Aorta (tissue), 5 donors: Measurements from ENCODE around the gene UGGT2. TPM values are rescaled to one million over a fixed set of nuclear protein-coding genes. Genes with fewer than 3 reads are reported as not detected.
"Not testable (repeated sequence)": the region's sequence is repeated elsewhere in the genome, so short reads cannot be mapped to it uniquely, and the experiment has no call there.

Source experiments
- ATAC-seq: fragments of 200-7000 bp; cut with Tn5 transposase; one replicate; pipeline ENCODE4 v1.9.1; 2022; ENCODE audit warnings: moderate library complexity; ENCODE audit not compliant: low FRiP score
- DNase-seq, 2 donors: peaks; one replicate each; pipeline ENCODE4 v3.0.0-alpha.2; 2020
- H3K27ac ChIP-seq, 2 donors: one replicate each; pipeline ENCODE4 v1.5.1; 2013; ENCODE audit warnings: low read length in 2 of 2, mild to moderate bottlenecking in 2 of 2, moderate library complexity in 2 of 2, control low read depth in 1 of 2, inconsistent platforms in 1 of 2, low read depth in 1 of 2
- H3K27me3 ChIP-seq, 2 donors: one replicate each; pipeline ENCODE4 v1.6.1; 2013; ENCODE audit warnings: control low read depth in 1 of 2, low read length in 1 of 2, mild to moderate bottlenecking in 1 of 2, moderate library complexity in 1 of 2; ENCODE audit not compliant: insufficient read depth in 2 of 2, control insufficient read depth in 1 of 2
- H3K36me3 ChIP-seq, 2 donors: one replicate each; pipeline ENCODE4 v1.6.1; 2013; ENCODE audit warnings: control low read depth in 1 of 2, low read length in 1 of 2, mild to moderate bottlenecking in 1 of 2; ENCODE audit not compliant: insufficient read depth in 2 of 2, control insufficient read depth in 1 of 2
- H3K4me1 ChIP-seq, 2 donors: one replicate each; pipeline ENCODE4 v1.6.1; 2013; ENCODE audit warnings: low read length in 2 of 2, control low read depth in 1 of 2, mild to moderate bottlenecking in 1 of 2, moderate library complexity in 1 of 2; ENCODE audit not compliant: insufficient read depth in 2 of 2, control insufficient read depth in 1 of 2
- H3K4me3 ChIP-seq, 2 donors: one replicate each; pipeline ENCODE4 v1.5.1; 2013; ENCODE audit warnings: low read length in 2 of 2, control low read depth in 1 of 2, mild to moderate bottlenecking in 1 of 2
- H3K9me3 ChIP-seq: one replicate; pipeline ENCODE4 v1.6.1; 2013; ENCODE audit warnings: mild to moderate bottlenecking, low read length; ENCODE audit not compliant: control insufficient read depth
- WGBS, 2 donors: extraction: QIAGEN DNeasy Blood & Tissue Kit; methylation state at CpG; one replicate each; pipeline ENCODE4 v1.1.7; 2013; 5-methylcytosine and 5-hydroxymethylcytosine counted together
- intact Hi-C, 2 donors: fragments of 100-400 bp; cut with DNase I; formaldehyde crosslinking; loops; one replicate each; pipeline versions ENCODE4 v1.14.2 to v1.15.0; 2022
- polyA plus RNA-seq, 2 donors: library from polyadenylated mRNA; stranded (reverse); fragments of 200-250 nt; gene quantifications; one replicate each; pipeline ENCODE4 v1.2.3, GENCODE V29; 2013
- total RNA-seq, 2 donors: library from RNA; stranded (reverse); fragmentation: NEBNext Ultra II Directional; extraction: Animal tissue kit (Norgen Biotek cat#: 25700); gene quantifications; one replicate each; pipeline ENCODE4 v1.2.1, GENCODE V29; 2021
- donor health status: healthy with polysubstance abuse.
- donor health status: Bipolar disorder and iron deficiency.
- donor health status: DM: no; HTN: no; CAD: no.
- donor health status: DM: no; HTN: no; CAD: no.
- donor health status: DM: yes; HTN: yes; CAD: no.

Gene UGGT2
- total and polyA plus RNA-seq, 4 donors, result 8.3 to 69.8 (median 38.8) TPM

DNA sequence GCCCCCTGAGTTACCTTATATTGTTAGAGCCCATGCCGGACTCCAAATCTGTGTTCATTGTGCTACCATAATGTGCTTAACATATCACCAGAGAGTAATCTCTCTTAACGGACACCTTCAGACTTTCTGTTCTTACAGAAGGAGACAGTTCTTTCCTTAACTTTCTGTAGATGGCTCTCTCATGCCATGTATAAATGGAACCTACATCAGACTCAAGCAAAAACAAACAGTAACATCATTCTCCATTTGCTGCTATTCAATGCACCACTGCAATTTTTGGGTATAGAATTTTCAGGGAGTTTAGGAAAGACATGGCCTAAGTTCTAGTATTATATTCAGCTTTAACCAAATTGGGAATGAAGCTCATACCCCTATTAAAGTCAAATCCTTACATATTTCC lies 12.6 kb upstream of the UGGT2 start:
- WGBS, 2 donors, result 78 to 80% methylated on average over 2 of the region's 2 CpGs
- DNase-seq (no peak), ATAC-seq (no peak)
- H3K9me3 ChIP-seq, result no peaks in the 10 kb centered on the region
- no peaks in the 10 kb centered on the region for H3K4me1 ChIP-seq
- H3K4me3 ChIP-seq, result no peak overlapping the region
- no peak overlapping the region for H3K27ac ChIP-seq
- intact Hi-C loops, result loop anchor here in 1 of 2 donors (10.0 kb wide), 1 partner anchor 51 kb away; no protein-coding TSS in a partner anchor
- no peaks in the 10 kb centered on the region for H3K36me3 ChIP-seq
- peaks cover 0 to 1% of the 10 kb centered on the region in 2 donors for H3K27me3 ChIP-seq

GRCh38 chr13:96052656-96053002 lies 572 bp downstream of the UGGT2 start:
- Histone ChIP-seq H3K4me1 (no peaks in the 10 kb centered on the region), H3K4me3 (peak overlapping the region; percentile 89 to 98), H3K9me3 (no peaks in the 10 kb centered on the region), H3K36me3 (no peaks in the 10 kb centered on the region), H3K27me3 (no peaks in the 10 kb centered on the region), H3K27ac (peak overlapping the region in 1 of 2 donors; percentile 89)
- ATAC-seq (peak; percentile 58), DNase-seq (no peak)
- intact Hi-C loops, result no loop called here
- WGBS, 2 donors, result 0 to 1% methylated on average over 12 of the region's 12 CpGs

GRCh38 chr13:96051946-96052345 lies 1.3 kb downstream of the UGGT2 start:
- H3K9me3 ChIP-seq, H3K27ac ChIP-seq, DNase-seq, H3K4me3 ChIP-seq, H3K36me3 ChIP-seq, H3K4me1 ChIP-seq, H3K27me3 ChIP-seq, intact Hi-C loops, ATAC-seq: not testable (repeated sequence)
- WGBS, 2 donors, result 88% methylated on average over 3 of the region's 3 CpGs

GRCh38 chr13:96051491-96051890 lies 1.7 kb downstream of the UGGT2 start:
- H3K4me1 ChIP-seq, ATAC-seq, H3K36me3 ChIP-seq, H3K27me3 ChIP-seq, H3K9me3 ChIP-seq, intact Hi-C loops, H3K27ac ChIP-seq, H3K4me3 ChIP-seq, DNase-seq: not testable (repeated sequence)
- whole genome bisulfite sequencing, 2 donors, result 97 to 98% methylated on average over 5 of the region's 5 CpGs

- intact Hi-C loops, H3K27ac ChIP-seq, H3K4me3 ChIP-seq, DNase-seq, H3K27me3 ChIP-seq, H3K9me3 ChIP-seq, H3K4me1 ChIP-seq, ATAC-seq, H3K36me3 ChIP-seq: not testable (repeated sequence)
- 86 to 96% methylated on average over 2 to 4 of the region's 4 CpGs for WGBS, 2 donors
Measured at GRCh38 chr13:96050955-96051354, 2.2 kb downstream of the UGGT2 start.

DNA sequence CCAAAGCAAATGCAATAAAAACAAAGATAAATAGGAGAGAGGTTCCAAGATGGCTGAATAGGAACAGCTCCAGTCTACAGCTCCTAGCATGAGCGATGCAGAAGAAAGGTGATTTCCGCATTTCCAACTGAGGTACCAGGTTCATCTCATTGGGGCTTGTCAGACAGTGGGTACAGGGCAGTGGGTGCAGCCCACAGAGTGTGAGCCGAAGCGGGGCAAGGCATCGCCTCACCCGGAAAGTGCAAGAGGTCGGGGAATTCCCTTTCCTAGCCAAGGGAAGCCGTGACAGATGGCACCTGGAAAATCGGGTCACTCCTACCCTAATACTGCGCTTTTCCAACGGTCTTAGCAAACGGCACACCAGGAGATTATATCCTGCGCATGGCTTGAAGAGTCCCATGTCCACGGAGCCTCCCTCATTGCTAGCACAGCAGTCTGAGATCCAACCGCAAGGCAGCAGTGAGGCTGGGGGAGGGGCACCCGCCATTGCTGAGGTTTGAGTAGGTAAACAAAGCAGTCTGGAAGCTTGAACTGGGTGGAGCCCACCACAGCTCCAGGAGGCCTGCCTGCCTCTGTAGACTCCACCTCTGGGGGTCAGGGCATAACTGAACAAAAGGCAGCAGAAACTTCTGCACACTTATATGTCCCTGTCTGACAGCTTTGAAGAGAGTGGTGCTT lies 6.6 kb downstream of the UGGT2 start:
- H3K9me3 ChIP-seq, H3K4me3 ChIP-seq, H3K4me1 ChIP-seq, intact Hi-C loops, DNase-seq, H3K27ac ChIP-seq, ATAC-seq, H3K27me3 ChIP-seq, H3K36me3 ChIP-seq: not testable (repeated sequence)
- WGBS, 2 donors, result 98% methylated on average over 16 of the region's 16 CpGs

GRCh38 chr13:96044238-96044637 lies 9.0 kb downstream of the UGGT2 start:
- intact Hi-C loops, result no loop called here
- Histone ChIP-seq H3K36me3 (peaks cover 0 to 3% of the 10 kb centered on the region in 2 donors), H3K27me3 (no peaks in the 10 kb centered on the region), H3K4me3 (no peak overlapping the region), H3K27ac (no peak overlapping the region), H3K4me1 (no peaks in the 10 kb centered on the region), H3K9me3 (peaks cover 2% of the 10 kb centered on the region)
- ATAC-seq, result no peak
- WGBS, 2 donors, result 96 to 97% methylated on average over 1 of the region's 1 CpG
- no peak for DNase-seq

DNA sequence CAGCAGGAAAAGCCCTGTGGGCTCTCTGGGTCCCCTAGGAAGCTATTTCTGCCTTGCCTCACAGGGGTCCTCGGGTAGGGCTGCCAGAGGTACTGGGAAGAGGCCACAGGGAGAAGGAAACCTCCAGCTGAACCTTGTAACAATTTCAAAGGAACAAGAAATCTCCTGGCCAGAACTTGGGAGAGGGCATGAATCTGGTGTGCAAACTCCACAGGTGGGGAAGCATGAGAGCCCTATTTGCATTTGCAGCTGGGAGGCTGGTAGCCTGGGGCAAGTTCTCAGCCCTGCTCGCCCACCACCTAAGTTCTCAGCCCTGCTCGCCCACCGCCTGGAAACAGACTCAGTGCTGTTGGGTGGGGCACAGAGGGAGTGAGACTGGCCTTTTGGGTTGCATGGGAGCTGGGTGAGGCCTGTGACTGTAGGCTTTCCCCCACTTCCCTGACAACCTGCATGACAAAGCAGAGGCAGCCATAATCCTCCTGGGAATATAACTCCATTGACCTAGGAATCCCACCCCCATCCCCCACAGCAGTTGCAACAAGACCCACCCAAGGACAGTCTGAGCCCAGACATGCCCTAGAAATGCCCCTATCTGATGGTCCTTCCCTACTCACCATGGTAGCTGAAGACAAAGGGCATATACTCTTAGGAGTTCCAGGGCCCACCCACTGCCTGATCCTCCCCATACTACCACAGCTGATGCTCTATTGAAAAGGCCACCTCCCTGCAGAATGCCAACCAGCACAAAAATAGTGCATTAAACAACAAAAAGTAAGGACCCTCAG lies 11.7 kb downstream of the UGGT2 start:
- WGBS, 2 donors, result 92% methylated on average over 4 of the region's 4 CpGs
- intact Hi-C loops, result no loop called here
- H3K27me3 ChIP-seq, result no peaks in the 10 kb centered on the region
- H3K4me3 ChIP-seq, result no peak overlapping the region
- no peak for ATAC-seq
- no peaks in the 10 kb centered on the region for H3K4me1 ChIP-seq
- no peak overlapping the region for H3K27ac ChIP-seq
- peaks cover 0 to under 1% of the 10 kb centered on the region in 2 donors for H3K36me3 ChIP-seq
- DNase-seq, result no peak
- H3K9me3 ChIP-seq, result no peaks in the 10 kb centered on the region

DNA sequence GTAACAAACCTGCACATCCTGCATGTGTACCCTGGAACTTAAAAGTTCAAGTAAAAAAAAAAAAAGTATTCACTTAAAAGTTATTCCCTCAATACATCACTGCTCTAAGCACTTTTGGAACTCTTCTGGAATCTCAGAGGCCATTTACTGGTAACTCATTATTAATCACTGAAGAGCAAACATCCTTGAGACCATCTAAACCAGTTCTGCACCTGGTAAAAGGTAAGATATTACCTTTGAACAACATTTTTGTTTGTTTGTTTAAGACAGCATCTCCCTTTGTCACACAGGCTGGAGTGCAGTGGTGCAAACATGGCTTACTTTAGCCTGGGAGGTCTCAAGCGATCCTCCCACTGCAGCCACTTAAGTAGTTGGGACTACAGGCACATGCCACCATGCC lies 16.7 kb downstream of the UGGT2 start:
- WGBS, 2 donors, result 99 to 100% methylated on average over 1 of the region's 1 CpG
- Histone ChIP-seq H3K36me3 (no peaks in the 10 kb centered on the region), H3K27me3 (no peaks in the 10 kb centered on the region), H3K27ac (no peak overlapping the region), H3K4me3 (no peak overlapping the region), H3K4me1 (no peaks in the 10 kb centered on the region), H3K9me3 (no peaks in the 10 kb centered on the region)
- DNase-seq, result no peak
- intact Hi-C loops, result no loop called here
- no peak for ATAC-seq
